ENCODE data around the gene KBTBD6.
"Not testable (repeated sequence)": the region's sequence is repeated elsewhere in the genome, so short reads cannot be mapped to it uniquely, and the experiment has no call there.

The KBTBD6 gene

GRCh38 chr13:41107584-41108014 lies 25.0 kb downstream of the KBTBD6 start:
- DNase-seq (ENCODE audit: low read depth), result no peak

GRCh38 chr13:41107104-41107571 lies 25.5 kb downstream of the KBTBD6 start:
- H3K4me3 ChIP-seq (ENCODE audit: low read length), result no peak overlapping the region
- TF ChIP-seq CTCF (conservative IDR thresholded peaks at IDR 0.05; ENCODE audit: low read length), result no peak
- no peak for DNase-seq (ENCODE audit: low read depth)

More at GRCh38 chr13:41107584-41108014, 25.0 kb downstream of the KBTBD6 start:
- no peak for TF ChIP-seq CTCF (conservative IDR thresholded peaks at IDR 0.05; ENCODE audit: low read length)
- H3K4me3 ChIP-seq (ENCODE audit: low read length), result no peak overlapping the region

- peak; percentile 3 for DNase-seq (ENCODE audit: low read depth)
- no peak overlapping the region for H3K4me3 ChIP-seq (ENCODE audit: low read length)
- TF ChIP-seq CTCF (conservative IDR thresholded peaks at IDR 0.05; ENCODE audit: low read length), result no peak
Observed at GRCh38 chr13:41099986-41100385, 32.6 kb downstream of the KBTBD6 start.

- no peak for TF ChIP-seq CTCF (conservative IDR thresholded peaks at IDR 0.05; ENCODE audit: low read length)
- no peak for DNase-seq (ENCODE audit: low read depth)
- H3K4me3 ChIP-seq (ENCODE audit: low read length), result no peak overlapping the region
Observed at GRCh38 chr13:41098761-41099160, 33.8 kb downstream of the KBTBD6 start.

GRCh38 chr13:41095681-41096080 lies 36.9 kb downstream of the KBTBD6 start:
- not testable (repeated sequence) for DNase-seq (ENCODE audit: low read depth); H3K4me3 ChIP-seq (ENCODE audit: low read length)

GRCh38 chr13:41085961-41086585 lies 46.5 kb downstream of the KBTBD6 start:
- no peak for DNase-seq (ENCODE audit: low read depth)
- no peak for TF ChIP-seq CTCF (conservative IDR thresholded peaks at IDR 0.05; ENCODE audit: low read length)
- no peak overlapping the region for H3K4me3 ChIP-seq (ENCODE audit: low read length)

GRCh38 chr13:41079725-41080124 lies 52.9 kb downstream of the KBTBD6 start:
- DNase-seq (ENCODE audit: low read depth), result no peak
- TF ChIP-seq CTCF (conservative IDR thresholded peaks at IDR 0.05; ENCODE audit: low read length), result no peak
- no peak overlapping the region for H3K4me3 ChIP-seq (ENCODE audit: low read length)

Data from AG10803 (cell line).